Parathyroid adenoma (tissue), 2 donors: ENCODE results near the gene ROS1.

ENCODE experiments used
- H2AFZ ChIP-seq: fragments of 300-600 bp; sonication (generic); one replicate; pipeline ENCODE4 v1.7.0; 2017; ENCODE audit warnings: antibody characterized with exemption, mild to moderate bottlenecking
- H3K27ac ChIP-seq: fragments of 300-600 bp; sonication (generic); one replicate; pipeline ENCODE4 v1.7.0; 2017
- H3K27me3 ChIP-seq: fragments of 300-600 bp; sonication (generic); one replicate; pipeline ENCODE4 v1.7.0; 2017; ENCODE audit warnings: low read length; ENCODE audit not compliant: control insufficient read depth, insufficient read depth
- H3K36me3 ChIP-seq: fragments of 300-600 bp; sonication (generic); one replicate; pipeline ENCODE4 v1.7.0; 2017; ENCODE audit warnings: low read length; ENCODE audit not compliant: control insufficient read depth, insufficient read depth
- H3K4me1 ChIP-seq: fragments of 300-600 bp; sonication (generic); one replicate; pipeline ENCODE4 v1.7.0; 2017; ENCODE audit warnings: control low read depth
- H3K4me2 ChIP-seq: fragments of 300-600 bp; sonication (generic); one replicate; pipeline ENCODE4 v1.7.0; 2017; ENCODE audit warnings: low read length
- H3K4me3 ChIP-seq: fragments of 300-600 bp; sonication (generic); one replicate; pipeline ENCODE4 v1.7.0; 2017; ENCODE audit warnings: low read depth, low read length
- H3K79me2 ChIP-seq: fragments of 300-600 bp; sonication (generic); one replicate; pipeline ENCODE4 v1.7.0; 2017; ENCODE audit warnings: control low read depth
- H3K9ac ChIP-seq: fragments of 300-600 bp; sonication (generic); one replicate; pipeline ENCODE4 v1.7.0; 2017; ENCODE audit warnings: mild to moderate bottlenecking
- H3K9me3 ChIP-seq: fragments of 300-600 bp; sonication (generic); one replicate; pipeline ENCODE4 v1.7.0; 2017; ENCODE audit warnings: low read length; ENCODE audit not compliant: control insufficient read depth
- CTCF ChIP-seq: fragments of 300-600 bp; sonication (generic); IDR thresholded peaks from one replicate; pipeline ENCODE4 v1.7.0; 2017; ENCODE audit warnings: antibody characterized with exemption, mild to moderate bottlenecking
- donor health status: primary hyperparathyroidism.

The ROS1 gene

GRCh38 chr6:117391874-117392583 lies 33.7 kb downstream of the ROS1 start:
- TF ChIP-seq CTCF = no peak
- Histone ChIP-seq H3K4me2 (no peak overlapping the region), H3K9ac (no peak overlapping the region), H3K4me1 (no peaks in the 10 kb centered on the region), H3K27ac (no peak overlapping the region), H3K9me3 (no peaks in the 10 kb centered on the region), H3K36me3 (no peaks in the 10 kb centered on the region), H3K4me3 (no peak overlapping the region), H2AFZ (no peak overlapping the region), H3K79me2 (no peaks in the 10 kb centered on the region), H3K27me3 (no peaks in the 10 kb centered on the region)

DNA sequence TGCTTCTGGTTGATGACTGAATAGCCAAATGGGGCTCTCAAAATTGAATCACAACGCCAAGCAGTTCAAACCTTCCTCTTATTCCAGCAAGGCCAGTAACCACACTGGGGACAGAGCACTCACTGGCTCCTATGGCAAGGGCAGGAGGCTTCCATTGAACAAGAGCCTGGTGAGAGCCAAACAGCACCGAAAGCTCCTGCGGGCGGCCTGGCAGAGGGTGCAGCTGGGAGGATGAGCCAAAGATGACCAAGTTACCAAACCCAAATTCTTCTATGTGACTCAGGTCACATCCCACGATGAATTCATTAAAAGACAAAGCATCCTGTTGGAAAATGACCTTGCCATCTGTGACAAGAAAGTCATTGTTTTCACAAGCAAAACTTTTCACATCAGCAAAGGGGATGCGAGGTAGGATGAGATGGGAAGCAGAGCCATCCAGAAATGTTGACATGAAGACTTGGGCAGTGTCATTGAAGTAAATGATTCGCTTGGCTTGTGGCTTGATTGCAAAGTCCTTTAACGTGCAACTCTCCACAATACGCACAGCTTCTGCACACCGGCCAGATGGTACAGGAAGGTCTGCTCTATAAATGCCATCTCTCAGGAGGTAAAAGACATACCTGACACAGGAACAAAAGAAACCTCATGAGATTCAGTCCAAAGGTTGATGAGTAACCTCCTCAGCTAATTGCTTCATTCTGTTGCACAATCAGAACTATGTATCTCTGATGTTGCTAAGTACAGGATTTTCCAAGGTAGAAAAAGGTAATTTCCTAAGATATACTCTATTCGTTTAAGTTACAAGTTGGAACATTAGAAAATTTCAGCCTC lies 36.3 kb downstream of the ROS1 start:
- Histone ChIP-seq H3K9ac (no peak overlapping the region), H3K9me3 (no peaks in the 10 kb centered on the region), H3K79me2 (no peaks in the 10 kb centered on the region), H3K4me2 (no peak overlapping the region), H3K36me3 (no peaks in the 10 kb centered on the region), H3K27me3 (no peaks in the 10 kb centered on the region), H3K27ac (no peak overlapping the region), H2AFZ (no peak overlapping the region), H3K4me1 (no peaks in the 10 kb centered on the region), H3K4me3 (no peak overlapping the region)
- no peak for TF ChIP-seq CTCF

GRCh38 chr6:117387454-117387974 lies 38.2 kb downstream of the ROS1 start:
- TF ChIP-seq CTCF = no peak
- Histone ChIP-seq H3K4me1 (no peaks in the 10 kb centered on the region), H3K4me2 (no peak overlapping the region)

GRCh38 chr6:117384659-117385058 lies 41.1 kb downstream of the ROS1 start:
- Histone ChIP-seq H3K27me3 (no peaks in the 10 kb centered on the region), H3K27ac (no peak overlapping the region), H3K36me3 (no peaks in the 10 kb centered on the region), H3K79me2 (no peaks in the 10 kb centered on the region), H2AFZ (no peak overlapping the region), H3K4me2 (no peak overlapping the region), H3K4me1 (no peaks in the 10 kb centered on the region), H3K4me3 (no peak overlapping the region), H3K9me3 (no peaks in the 10 kb centered on the region), H3K9ac (no peak overlapping the region)
- no peak for TF ChIP-seq CTCF

More at GRCh38 chr6:117387454-117387974, 38.2 kb downstream of the ROS1 start:
- H3K4me3 ChIP-seq = no peak overlapping the region
- no peak overlapping the region for H3K27ac ChIP-seq
- H3K9ac ChIP-seq = no peak overlapping the region
- H3K36me3 ChIP-seq = no peaks in the 10 kb centered on the region
- H3K79me2 ChIP-seq = no peaks in the 10 kb centered on the region
- H2AFZ ChIP-seq = no peak overlapping the region
- H3K9me3 ChIP-seq = no peaks in the 10 kb centered on the region
- H3K27me3 ChIP-seq = no peaks in the 10 kb centered on the region
